ENCODE results near the gene REEP1.

REEP1 gene

DNA sequence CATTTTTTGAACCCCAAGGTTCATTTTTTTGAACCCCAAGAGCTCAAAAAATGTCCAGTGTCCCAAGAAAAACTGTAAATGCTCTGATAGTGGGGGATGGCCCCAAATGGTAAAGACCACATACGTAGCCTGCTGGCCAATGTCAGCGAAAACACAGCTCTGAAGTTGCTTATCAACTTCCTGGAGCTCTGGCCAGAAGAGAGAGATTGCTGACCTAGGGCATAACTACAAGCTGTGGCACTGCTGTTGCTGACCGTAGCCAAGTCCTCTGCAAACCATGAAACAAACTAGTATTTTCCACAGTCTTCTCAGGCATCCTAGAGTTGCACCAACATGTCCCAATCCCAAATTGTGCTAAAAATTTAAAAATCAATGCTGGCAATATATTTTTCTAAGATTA, 50.9 kb downstream of the REEP1 start:
- TF ChIP-seq, protein P1, sequence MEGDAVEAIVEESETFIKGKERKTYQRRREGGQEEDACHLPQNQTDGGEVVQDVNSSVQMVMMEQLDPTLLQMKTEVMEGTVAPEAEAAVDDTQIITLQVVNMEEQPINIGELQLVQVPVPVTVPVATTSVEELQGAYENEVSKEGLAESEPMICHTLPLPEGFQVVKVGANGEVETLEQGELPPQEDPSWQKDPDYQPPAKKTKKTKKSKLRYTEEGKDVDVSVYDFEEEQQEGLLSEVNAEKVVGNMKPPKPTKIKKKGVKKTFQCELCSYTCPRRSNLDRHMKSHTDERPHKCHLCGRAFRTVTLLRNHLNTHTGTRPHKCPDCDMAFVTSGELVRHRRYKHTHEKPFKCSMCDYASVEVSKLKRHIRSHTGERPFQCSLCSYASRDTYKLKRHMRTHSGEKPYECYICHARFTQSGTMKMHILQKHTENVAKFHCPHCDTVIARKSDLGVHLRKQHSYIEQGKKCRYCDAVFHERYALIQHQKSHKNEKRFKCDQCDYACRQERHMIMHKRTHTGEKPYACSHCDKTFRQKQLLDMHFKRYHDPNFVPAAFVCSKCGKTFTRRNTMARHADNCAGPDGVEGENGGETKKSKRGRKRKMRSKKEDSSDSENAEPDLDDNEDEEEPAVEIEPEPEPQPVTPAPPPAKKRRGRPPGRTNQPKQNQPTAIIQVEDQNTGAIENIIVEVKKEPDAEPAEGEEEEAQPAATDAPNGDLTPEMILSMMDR (IDR thresholded peaks at IDR 0.05), result no peak

DNA sequence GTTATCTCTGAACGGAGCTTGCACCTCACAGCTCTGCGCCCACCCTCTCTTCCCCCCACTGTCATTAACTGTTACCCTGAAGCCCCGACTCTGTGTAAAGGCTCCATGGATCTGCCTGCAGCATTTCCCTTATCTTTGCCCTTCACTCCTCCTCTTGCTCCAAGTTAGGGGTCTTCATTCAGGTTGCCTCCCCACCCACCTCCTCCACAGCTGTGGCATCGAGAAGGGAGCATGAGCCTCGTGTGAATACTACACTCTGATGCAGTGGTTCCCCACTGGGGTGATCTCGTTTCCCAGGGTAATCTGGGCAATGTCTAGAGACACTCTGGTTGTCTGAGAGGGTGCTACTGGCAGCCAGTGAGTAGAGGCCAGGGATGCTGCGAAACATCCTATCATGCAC, 51.4 kb downstream of the REEP1 start:
- TF ChIP-seq, protein P1 (IDR thresholded peaks at IDR 0.05), result no peak

DNA sequence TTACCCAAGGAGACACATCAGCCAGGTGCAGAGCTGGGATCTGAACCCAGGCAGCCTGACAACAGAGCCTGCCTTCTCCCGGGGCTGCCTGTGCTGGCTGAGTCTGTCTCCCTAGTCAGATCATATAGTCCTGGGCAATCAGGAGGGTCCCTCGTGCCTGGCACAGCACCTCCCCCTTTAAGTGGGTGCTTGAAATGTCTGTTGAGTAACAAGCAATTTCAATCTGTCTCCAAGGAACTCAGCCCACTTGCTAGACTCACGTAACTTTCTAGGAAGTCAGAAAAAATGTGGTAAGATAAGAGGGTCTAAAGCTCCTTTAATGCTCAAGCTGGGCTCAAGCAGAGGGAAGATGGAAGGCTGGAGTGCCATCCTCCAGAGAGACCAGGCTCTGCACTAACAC, 51.9 kb downstream of the REEP1 start:
- TF ChIP-seq, protein P1 (IDR thresholded peaks at IDR 0.05), result no peak

DNA sequence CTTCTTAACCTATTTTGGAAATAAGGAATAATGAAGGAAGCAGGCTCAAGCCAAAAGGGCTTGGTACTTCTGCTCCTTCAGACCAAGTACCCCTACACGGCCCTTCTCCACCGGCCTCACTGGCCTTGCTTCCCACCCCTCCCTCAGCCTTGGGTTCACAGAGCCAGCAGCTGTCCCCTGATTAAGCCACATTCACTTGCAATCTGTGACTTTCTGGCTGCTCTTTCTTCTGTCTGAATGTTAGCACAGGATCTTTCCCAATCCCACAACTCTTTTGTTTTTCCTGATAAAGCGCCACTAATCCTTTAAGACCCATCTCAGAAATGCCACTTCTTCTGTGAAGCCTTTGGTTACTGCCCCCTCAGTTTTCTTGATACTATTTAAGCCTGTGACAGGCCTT, 52.4 kb downstream of the REEP1 start:
- TF ChIP-seq, protein P1 (IDR thresholded peaks at IDR 0.05), result no peak

DNA sequence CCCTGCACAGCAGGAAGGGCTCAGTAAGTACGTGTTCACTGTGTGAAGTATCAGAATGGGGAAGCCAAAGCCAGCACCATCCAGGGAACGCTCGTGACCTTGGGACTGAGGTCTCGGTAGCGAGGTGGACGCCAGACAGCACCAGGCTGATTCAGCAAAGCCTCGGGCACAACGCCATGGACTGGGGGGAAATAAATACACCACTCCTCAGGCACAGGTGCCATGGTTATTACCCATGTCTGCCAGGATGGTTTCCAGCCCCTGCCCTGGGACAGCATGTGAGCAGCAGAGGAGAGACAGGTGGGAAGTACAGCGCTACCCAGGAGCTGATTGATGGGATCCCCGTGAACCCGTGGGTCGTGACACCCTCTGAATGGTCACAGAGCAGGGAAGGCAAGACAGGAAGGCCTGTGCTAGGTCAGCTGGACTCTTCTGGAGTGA, 53.0 kb downstream of the REEP1 start:
- TF ChIP-seq, protein P1 (IDR thresholded peaks at IDR 0.05), result no peak

DNA sequence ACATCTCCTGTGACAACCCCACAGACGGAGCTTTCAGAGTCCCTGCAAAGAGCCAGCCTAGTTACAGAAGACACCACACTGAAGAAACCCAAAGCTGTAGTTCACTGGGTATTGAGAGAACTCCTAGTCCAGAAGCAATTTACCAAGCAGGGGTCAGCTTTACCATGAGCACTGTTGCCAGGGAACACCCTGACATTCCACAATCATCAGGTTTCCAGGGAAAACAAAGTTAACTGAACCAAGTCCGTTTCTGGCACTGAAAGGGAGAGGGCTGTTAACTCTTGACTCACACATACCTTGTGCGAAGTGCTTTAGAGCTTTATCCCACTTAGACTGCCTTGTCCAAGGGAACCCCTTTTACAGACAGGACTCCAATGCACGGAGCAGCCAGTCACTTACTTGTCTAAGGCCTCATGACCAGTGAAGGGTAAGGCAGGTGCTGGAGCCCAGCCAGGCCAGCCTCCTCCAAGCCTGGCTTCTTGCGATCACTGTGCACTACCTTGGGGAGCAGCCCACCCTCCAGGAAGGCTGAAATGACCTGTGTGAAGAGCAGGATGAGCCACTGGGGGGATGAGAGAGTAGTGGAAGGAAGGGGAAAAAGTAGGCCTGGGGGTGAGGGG, 53.9 kb downstream of the REEP1 start:
- TF ChIP-seq, protein P1 (IDR thresholded peaks at IDR 0.05), result no peak

DNA sequence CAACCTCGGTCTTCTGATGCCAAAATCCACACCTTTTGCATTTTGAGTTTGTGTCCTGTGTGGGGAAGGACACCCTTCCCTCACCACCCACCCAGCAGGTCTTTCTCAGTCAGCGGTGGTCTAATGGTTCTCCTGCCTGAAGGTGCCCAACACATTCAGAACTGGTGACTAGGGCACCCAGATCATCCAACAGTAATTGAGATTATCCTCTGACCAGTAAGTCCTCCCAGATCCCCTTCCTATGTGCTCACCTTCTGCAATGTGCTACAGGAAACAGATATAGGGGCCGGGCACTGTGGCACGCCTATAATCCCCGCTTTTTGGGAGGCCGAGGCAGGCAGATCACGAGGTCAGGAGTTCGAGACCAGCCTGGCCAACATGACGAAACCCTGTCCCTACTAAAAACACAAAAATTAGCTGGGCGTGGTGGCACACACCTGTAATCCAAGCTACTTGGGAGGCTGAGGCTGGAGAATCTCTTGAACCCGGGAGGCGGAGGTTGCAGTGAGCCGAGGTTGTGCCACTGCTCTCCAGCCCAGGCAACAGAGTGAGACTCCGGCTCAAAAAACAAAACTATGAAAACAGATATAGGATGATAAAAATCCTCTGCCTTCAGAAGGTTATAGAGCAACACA, 56.2 kb downstream of the REEP1 start:
- TF ChIP-seq, protein P1 (IDR thresholded peaks at IDR 0.05), result no peak

All from LNCAP (cell line).